Islet precursor cell (in vitro differentiated cells): ENCODE data around the gene FIBCD1.

Source experiments
- DNase-seq: peaks from one replicate; pipeline ENCODE4 v3.0.0-alpha.2; 2018

The FIBCD1 gene

DNA sequence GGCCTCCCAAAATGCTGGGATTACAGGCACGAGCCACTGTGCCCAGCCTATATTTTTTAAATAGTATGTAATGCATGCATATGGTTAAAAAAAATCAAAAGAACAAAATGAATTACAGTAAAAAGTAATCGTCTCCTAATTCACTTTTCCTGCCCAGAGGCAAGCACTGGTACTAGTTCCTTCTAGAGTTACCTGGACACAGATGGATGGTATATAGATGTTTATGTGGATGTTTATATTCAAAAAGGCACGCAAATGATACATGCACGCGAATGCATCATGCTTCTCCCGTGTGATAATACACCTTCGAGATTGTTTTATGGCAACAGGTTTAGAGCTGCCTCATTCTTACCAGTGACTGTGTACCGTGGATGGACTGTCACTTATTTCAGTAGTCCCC is 82.6 kb downstream of the FIBCD1 start:
- DNase-seq, result no peak

DNA sequence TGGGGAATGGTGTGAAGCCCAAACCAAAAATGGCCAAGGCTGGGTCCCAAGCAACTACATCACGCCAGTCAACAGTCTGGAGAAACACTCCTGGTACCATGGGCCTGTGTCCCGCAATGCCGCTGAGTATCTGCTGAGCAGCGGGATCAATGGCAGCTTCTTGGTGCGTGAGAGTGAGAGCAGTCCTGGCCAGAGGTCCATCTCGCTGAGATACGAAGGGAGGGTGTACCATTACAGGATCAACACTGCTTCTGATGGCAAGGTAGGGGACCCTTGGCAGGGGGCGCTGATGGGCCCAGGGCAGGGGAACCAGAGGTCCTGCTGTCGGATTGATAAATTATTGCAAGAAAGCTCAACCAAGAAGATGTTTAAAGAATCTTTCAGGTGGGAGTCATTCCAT is 84.2 kb downstream of the FIBCD1 start:
- DNase-seq, result no peak

DNA sequence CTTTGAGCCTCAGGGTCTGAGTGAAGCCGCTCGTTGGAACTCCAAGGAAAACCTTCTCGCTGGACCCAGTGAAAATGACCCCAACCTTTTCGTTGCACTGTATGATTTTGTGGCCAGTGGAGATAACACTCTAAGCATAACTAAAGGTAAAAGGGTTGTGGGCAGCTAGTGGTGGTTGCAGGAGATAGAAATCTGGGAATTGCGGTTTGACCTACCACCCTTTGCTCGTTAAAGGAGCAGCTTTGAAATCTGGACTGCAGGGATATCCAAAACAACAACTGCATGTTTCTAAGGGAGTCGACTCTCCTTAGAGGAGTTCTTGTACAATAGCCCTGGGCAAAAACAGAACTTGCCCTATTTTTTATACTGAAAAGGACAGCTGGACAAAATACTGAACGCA is 85.0 kb downstream of the FIBCD1 start:
- peak; percentile 82 for DNase-seq

DNA sequence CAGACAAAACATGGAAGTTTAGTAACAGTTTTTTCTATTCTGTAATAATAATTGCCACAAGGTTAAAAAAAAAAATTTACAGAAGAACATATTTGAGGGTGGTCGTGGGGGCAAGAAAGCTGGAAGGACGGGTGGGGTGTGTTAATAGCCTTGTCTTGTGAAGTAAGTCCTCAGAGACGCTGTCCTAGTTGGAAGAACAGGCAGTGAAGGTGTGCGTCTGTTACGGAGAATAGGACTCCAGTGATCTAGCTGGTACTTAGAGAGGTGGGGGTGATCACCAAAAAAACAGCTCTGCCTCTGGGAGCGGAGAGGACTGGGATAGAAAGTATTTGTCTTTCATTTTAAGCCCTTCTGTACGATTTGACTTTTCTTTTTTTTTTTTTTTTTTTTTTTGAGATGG is 86.2 kb downstream of the FIBCD1 start:
- no peak for DNase-seq
